HL-60 (cell line): Measurements from ENCODE around the gene KRT37.

Experiments
- DNase-seq, 2 experiments: peaks; one replicate each; pipeline ENCODE4 v3.0.0-alpha.2; 2010 to 2020; ENCODE audit warnings: low read depth in 1 of 2, low spot score in 1 of 2
- H3K27ac ChIP-seq: fragments of 250-450 bp; sonication (Bioruptor Pico); replicated peaks from 2 replicates; pipeline ENCODE4 v1.5.1; 2020; ENCODE audit warnings: mild to moderate bottlenecking, moderate library complexity
- H3K27me3 ChIP-seq: fragments of 250-450 bp; sonication (Bioruptor Pico); 2 replicates; pipeline ENCODE4 v1.5.1; 2021; ENCODE audit warnings: mild to moderate bottlenecking, moderate library complexity; ENCODE audit not compliant: insufficient read depth, poor library complexity, severe bottlenecking
- H3K4me3 ChIP-seq: replicated peaks from 2 replicates; pipeline ENCODE4 v1.5.1; 2011; ENCODE audit warnings: mild to moderate bottlenecking, control low read depth, low read length; ENCODE audit not compliant: insufficient read depth
- CTCF ChIP-seq: IDR thresholded peaks from one replicate; pipeline ENCODE4 v1.5.1; 2011; ENCODE audit warnings: low read length, control low read depth, inconsistent platforms; ENCODE audit not compliant: insufficient read depth
- GABPA ChIP-seq: IDR thresholded peaks from 2 replicates; pipeline ENCODE4 v1.6.1; 2012; ENCODE audit warnings: low read depth
- POLR2AphosphoS5 ChIP-seq: IDR thresholded peaks from 2 replicates; pipeline ENCODE4 v1.6.1; 2012; ENCODE audit warnings: low read depth
- REST ChIP-seq: IDR thresholded peaks from 2 replicates; pipeline ENCODE4 v1.6.1; 2012; ENCODE audit warnings: low read depth; ENCODE audit not compliant: insufficient replicate concordance
- SPI1 ChIP-seq: IDR thresholded peaks from 2 replicates; pipeline ENCODE4 v1.6.1; 2012; ENCODE audit warnings: low read depth, mild to moderate bottlenecking, borderline replicate concordance
- long read RNA-seq: library from polyadenylated mRNA; unstranded; transcript quantifications from one replicate; pipeline ENCODE4 v2.0.0, GENCODE V29; 2020

The KRT37 gene
- long read RNA-seq, result 0 reads

GRCh38 chr17:41424111-41424635 is at the start of gene KRT37:
KRT37 (minus strand) TSS chr17:41424585; CDS start chr17:41424523, 62 bp downstream.
- no peak within 1 kb of the TSS for H3K27ac ChIP-seq
- DNase-seq, result no peak
- H3K4me3 ChIP-seq, result no peak within 1 kb of the TSS
- TF ChIP-seq POLR2AphosphoS5 (no peak), REST (no peak), CTCF (no peak)
- no peaks in the 10 kb centered on the region for H3K27me3 ChIP-seq

DNA sequence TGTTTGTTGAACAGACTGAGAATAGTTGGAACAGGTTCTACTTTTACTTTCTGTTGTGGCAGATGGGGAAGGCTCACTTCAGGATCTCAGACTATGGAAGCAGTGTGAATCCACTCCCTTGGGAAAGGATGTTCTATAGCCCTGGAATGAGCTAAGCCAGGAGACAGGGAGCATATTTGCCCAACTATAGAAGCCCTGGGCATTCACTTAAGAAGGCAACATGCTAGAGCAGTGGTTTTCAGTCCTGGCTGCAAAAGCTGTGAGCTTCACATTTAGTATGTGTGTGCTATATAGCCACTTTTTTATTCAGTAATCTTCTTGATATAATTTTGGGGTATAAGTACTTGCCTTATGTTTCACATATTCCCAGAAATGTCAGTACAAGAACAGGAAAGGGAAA is 44.0 kb upstream of the KRT37 start:
- no peak for DNase-seq
- no peak overlapping the region for H3K27ac ChIP-seq
- no peak overlapping the region for H3K4me3 ChIP-seq
- TF ChIP-seq CTCF, result no peak
- no peak for TF ChIP-seq GABPA
- no peak for TF ChIP-seq SPI1
- no peak for TF ChIP-seq REST
- no peak for TF ChIP-seq POLR2AphosphoS5
- no peaks in the 10 kb centered on the region for H3K27me3 ChIP-seq

GRCh38 chr17:41467561-41467960 is 43.2 kb upstream of the KRT37 start:
- no peak overlapping the region for H3K27ac ChIP-seq
- TF ChIP-seq GABPA (no peak), POLR2AphosphoS5 (no peak), CTCF (no peak), SPI1 (no peak), REST (no peak)
- H3K4me3 ChIP-seq, result no peak overlapping the region
- DNase-seq, result no peak
- no peaks in the 10 kb centered on the region for H3K27me3 ChIP-seq
